GM12864 (cell line): ENCODE data around the gene PER1.
A peak's percentile ranks its signal among the peaks of the same experiment; 100 is the strongest.

ENCODE experiments used
- DNase-seq: peaks from one replicate; pipeline ENCODE4 v3.0.0-alpha.2; 2011; ENCODE audit warnings: low read depth
- H3K4me3 ChIP-seq: 2 replicates; pipeline ENCODE4 v1.5.1; 2011; ENCODE audit warnings: mild to moderate bottlenecking, low read depth, low read length, control low read depth
- TF ChIP-seq, protein P1 (sequence below): IDR thresholded peaks from 2 replicates; pipeline ENCODE4 v1.5.1; 2011; ENCODE audit warnings: low read depth, mild to moderate bottlenecking, moderate library complexity, low read length, control low read depth, inconsistent platforms; ENCODE audit errors: missing control alignments

The PER1 gene

DNA sequence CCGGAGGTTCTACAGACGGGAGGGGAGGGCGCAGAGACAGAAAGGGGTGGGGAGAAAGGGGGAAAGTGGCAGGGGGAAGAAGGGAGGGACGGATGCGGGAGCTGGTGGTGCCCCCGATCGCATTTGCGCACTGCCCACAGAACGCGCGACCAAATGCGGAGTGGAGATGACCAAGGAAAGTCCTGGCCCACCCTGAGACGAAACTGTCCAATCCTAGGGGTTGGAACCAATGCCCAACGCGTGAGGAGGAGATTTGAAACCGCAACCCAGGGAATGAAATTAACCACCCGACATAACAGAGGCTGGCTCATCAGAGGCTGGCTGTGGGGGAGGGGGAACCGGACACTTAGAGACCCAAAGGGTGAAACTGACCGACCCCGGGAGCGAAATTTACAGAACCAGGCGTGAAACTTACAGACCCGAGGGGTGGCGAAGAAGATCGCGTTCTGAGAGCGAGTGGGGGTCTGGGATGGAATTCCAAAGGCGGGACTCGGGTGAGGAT lies 29.7 kb downstream of the PER1 start:
- TF ChIP-seq, protein P1, sequence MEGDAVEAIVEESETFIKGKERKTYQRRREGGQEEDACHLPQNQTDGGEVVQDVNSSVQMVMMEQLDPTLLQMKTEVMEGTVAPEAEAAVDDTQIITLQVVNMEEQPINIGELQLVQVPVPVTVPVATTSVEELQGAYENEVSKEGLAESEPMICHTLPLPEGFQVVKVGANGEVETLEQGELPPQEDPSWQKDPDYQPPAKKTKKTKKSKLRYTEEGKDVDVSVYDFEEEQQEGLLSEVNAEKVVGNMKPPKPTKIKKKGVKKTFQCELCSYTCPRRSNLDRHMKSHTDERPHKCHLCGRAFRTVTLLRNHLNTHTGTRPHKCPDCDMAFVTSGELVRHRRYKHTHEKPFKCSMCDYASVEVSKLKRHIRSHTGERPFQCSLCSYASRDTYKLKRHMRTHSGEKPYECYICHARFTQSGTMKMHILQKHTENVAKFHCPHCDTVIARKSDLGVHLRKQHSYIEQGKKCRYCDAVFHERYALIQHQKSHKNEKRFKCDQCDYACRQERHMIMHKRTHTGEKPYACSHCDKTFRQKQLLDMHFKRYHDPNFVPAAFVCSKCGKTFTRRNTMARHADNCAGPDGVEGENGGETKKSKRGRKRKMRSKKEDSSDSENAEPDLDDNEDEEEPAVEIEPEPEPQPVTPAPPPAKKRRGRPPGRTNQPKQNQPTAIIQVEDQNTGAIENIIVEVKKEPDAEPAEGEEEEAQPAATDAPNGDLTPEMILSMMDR: no peak
- no peak for DNase-seq
- H3K4me3 ChIP-seq: peak overlapping the region; percentile 49

DNA sequence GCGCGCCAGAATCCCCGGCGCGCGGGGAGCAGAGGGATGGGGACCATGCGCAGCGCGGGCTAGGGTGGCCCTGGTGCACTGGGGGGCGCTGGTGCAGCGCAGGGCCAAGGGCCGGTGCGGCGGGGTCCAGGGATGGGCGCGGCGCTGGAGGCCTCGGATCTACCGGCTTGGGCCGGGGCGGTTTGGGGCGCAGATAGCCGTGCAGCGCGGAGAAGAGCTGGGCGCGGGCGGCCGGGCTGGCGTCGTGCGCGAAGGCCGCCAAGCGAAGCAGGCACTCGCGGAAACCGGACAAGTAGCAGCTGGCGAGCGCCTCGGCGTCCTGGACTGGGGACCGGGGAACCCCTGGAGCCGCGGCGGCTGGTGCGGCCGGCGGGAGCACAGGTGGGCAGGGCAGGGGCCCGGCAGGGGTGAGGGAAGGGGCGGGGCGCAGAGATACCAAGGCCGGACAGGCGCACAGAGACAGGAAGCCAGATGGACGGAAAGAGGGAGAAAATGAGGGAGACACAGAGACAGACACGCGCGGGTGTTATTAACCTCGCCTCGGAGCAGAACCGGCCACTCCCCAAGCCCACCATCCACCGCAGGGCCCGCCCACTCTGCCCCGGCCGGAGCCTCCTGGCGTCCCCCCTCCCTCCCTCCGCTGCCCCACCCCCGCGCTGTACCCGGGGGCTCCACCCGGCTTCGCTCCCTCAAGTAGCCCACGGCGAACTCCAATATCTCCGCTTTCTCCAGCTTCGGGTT lies 30.4 kb downstream of the PER1 start:
- no peak for DNase-seq
- TF ChIP-seq, protein P1: peak; percentile 59
- H3K4me3 ChIP-seq: peak overlapping the region; percentile 49

DNA sequence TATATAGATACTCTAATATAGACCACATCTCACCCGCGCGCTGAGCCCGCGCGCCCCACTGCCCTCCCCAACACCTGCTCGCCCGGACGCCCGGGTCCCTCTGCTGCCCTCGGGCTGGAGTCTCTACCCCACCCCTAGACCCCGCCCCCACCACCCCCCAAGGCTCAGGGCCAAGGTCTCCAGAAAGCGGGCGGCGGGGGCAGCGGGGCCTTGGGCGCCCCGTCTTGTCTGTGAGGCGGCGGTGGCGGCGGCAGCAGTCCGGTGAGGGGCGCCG lies 30.9 kb downstream of the PER1 start:
- TF ChIP-seq, protein P1: no peak
- no peak for DNase-seq
- H3K4me3 ChIP-seq: peak overlapping the region; percentile 49

GRCh38 chr17:8120520-8121406 lies 31.4 kb downstream of the PER1 start:
- peak overlapping the region; percentile 49 for H3K4me3 ChIP-seq
- peak; percentile 52 for DNase-seq
- TF ChIP-seq, protein P1: peak; percentile 66

GRCh38 chr17:8119581-8120519 lies 32.4 kb downstream of the PER1 start:
- DNase-seq: peak; percentile 87
- TF ChIP-seq, protein P1: no peak
- H3K4me3 ChIP-seq: peak overlapping the region; percentile 58

- peak overlapping the region; percentile 58 for H3K4me3 ChIP-seq
- peak; percentile 60 for DNase-seq
- TF ChIP-seq, protein P1: peak; percentile 86
These were observed 33.2 kb downstream of the PER1 start for GRCh38 chr17:8118769-8119580.
